ENCODE results near the gene DNAJA4. TPM values are rescaled to one million over a fixed set of nuclear protein-coding genes. Genes with fewer than 3 reads are reported as not detected.

Gene DNAJA4
- total RNA-seq, 1 donor from 2014 or later = 26.5 TPM

DNA sequence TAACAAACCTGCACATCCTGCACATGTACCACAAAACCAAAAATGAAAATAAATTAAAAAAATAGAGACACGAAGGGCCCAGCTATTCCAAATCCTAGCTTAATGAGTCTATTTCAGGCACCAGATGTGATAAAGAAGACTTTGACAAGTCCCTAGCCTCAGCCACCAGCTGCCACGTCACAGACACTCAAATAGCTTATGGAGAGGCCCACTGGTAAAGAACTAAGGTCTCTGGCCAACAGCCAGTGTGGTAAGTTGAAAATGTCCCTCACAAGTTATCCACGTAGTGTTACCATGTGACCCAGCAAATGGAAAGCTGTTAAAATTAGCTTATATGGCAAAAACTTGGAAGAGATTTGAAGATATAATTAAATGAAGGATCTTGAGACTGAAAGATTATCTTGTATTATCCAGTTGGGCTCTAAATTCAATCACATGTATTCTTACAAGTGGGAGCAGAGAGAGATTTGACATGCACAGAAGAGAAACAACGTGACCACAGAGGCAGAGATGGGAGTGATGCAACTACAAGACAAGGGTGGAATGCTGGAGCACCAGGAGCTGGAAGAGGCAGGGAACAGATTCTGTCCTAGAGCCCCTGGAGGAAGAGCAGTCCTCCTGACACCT lies 40.9 kb upstream of the DNAJA4 start:
- intact Hi-C loops (cut with DNase I) = no loop called here
- H3K4me3 ChIP-seq = no peak overlapping the region
- no peaks in the 10 kb centered on the region for H3K4me1 ChIP-seq
- H3K36me3 ChIP-seq = no peaks in the 10 kb centered on the region
- DNase-seq (ENCODE audit: extremely low spot score in 2 of 2) = no peak
- H3K27me3 ChIP-seq = no peaks in the 10 kb centered on the region
- TF ChIP-seq, protein P1, sequence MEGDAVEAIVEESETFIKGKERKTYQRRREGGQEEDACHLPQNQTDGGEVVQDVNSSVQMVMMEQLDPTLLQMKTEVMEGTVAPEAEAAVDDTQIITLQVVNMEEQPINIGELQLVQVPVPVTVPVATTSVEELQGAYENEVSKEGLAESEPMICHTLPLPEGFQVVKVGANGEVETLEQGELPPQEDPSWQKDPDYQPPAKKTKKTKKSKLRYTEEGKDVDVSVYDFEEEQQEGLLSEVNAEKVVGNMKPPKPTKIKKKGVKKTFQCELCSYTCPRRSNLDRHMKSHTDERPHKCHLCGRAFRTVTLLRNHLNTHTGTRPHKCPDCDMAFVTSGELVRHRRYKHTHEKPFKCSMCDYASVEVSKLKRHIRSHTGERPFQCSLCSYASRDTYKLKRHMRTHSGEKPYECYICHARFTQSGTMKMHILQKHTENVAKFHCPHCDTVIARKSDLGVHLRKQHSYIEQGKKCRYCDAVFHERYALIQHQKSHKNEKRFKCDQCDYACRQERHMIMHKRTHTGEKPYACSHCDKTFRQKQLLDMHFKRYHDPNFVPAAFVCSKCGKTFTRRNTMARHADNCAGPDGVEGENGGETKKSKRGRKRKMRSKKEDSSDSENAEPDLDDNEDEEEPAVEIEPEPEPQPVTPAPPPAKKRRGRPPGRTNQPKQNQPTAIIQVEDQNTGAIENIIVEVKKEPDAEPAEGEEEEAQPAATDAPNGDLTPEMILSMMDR (IDR thresholded peaks at IDR 0.05) = no peak
- TF ChIP-seq POLR2AphosphoS5 (IDR thresholded peaks at IDR 0.05; ENCODE audit: insufficient read depth in 1 of 2, low read depth in 1 of 2) = no peak
- TF ChIP-seq POLR2A (IDR thresholded peaks at IDR 0.05) = no peak
- no peaks in the 10 kb centered on the region for H3K9me3 ChIP-seq
- H3K27ac ChIP-seq = no peak overlapping the region

DNA sequence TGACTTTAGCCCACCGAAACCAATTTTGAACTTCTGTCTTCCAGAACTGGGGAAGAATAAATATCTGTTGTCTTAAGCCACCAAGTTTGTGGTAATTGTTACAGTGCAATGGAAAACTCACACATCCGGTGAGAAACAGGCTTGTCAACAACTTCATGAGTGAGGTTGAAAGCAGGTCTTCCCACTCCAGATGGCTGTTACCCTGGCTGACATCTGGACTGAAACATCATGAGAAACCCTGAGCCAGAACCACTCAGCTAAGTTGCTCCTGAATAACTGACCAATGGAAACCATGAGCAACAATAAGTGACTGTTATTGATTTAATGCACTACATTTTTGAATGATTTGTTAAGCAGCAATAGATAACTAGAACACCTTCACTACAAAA lies 40.3 kb upstream of the DNAJA4 start:
- H3K27ac ChIP-seq = no peak overlapping the region
- intact Hi-C loops (cut with DNase I) = no loop called here
- no peaks in the 10 kb centered on the region for H3K9me3 ChIP-seq

DNA sequence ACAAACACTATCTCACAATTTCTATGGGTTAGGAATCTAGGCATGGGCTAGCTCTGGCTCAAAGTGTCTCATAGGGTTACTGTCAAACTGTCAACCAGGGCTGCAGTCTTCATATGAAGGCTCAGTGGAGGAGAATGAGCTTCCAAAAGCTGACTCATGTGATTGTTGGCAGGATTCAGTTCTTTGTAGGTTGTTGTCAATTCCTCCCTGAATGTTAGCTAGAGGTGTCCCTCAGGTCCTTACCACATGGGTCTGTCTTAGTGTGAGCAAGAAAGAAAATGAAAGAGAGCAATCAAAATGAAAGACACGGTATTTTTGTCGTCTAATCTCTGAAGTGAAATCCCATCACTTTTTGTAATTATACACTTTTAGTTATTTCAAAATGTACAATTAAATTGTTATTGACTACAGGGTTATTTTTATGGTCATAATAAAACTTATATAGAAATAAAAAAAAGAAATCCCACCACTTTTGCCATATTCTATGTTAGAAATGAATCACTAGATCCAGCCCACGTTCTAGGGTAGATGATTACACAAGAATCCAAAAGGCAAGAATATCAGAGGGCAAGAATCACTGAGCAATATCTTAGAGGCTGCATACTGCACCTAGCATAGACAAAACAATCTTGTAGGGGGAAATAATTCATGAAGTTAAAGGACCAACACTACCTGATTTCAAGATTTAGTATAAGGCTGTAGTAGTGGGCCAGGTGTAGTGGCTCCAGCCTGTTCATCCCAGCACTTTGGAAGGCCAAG lies 38.4 kb upstream of the DNAJA4 start:
- H3K27ac ChIP-seq = no peak overlapping the region
- no peak for DNase-seq (ENCODE audit: extremely low spot score in 2 of 2)
- no peaks in the 10 kb centered on the region for H3K27me3 ChIP-seq
- no peaks in the 10 kb centered on the region for H3K4me1 ChIP-seq
- H3K36me3 ChIP-seq = no peaks in the 10 kb centered on the region
- TF ChIP-seq POLR2AphosphoS5 (IDR thresholded peaks at IDR 0.05; ENCODE audit: insufficient read depth in 1 of 2, low read depth in 1 of 2) (no peak), POLR2A (IDR thresholded peaks at IDR 0.05) (no peak)
- TF ChIP-seq, protein P1 (IDR thresholded peaks at IDR 0.05) = no peak
- H3K9me3 ChIP-seq = no peaks in the 10 kb centered on the region
- H3K4me3 ChIP-seq = no peak overlapping the region
- intact Hi-C loops (cut with DNase I) = no loop called here

More for the DNA sequence above, 40.3 kb upstream of the DNAJA4 start:
- no peak overlapping the region for H3K4me3 ChIP-seq
- no peaks in the 10 kb centered on the region for H3K4me1 ChIP-seq
- no peaks in the 10 kb centered on the region for H3K36me3 ChIP-seq
- no peak for DNase-seq (ENCODE audit: extremely low spot score in 2 of 2)
- no peaks in the 10 kb centered on the region for H3K27me3 ChIP-seq
- TF ChIP-seq, protein P1 (IDR thresholded peaks at IDR 0.05) = no peak
- TF ChIP-seq POLR2A (IDR thresholded peaks at IDR 0.05) = no peak
- TF ChIP-seq POLR2AphosphoS5 (IDR thresholded peaks at IDR 0.05; ENCODE audit: insufficient read depth in 1 of 2, low read depth in 1 of 2) = no peak

DNA sequence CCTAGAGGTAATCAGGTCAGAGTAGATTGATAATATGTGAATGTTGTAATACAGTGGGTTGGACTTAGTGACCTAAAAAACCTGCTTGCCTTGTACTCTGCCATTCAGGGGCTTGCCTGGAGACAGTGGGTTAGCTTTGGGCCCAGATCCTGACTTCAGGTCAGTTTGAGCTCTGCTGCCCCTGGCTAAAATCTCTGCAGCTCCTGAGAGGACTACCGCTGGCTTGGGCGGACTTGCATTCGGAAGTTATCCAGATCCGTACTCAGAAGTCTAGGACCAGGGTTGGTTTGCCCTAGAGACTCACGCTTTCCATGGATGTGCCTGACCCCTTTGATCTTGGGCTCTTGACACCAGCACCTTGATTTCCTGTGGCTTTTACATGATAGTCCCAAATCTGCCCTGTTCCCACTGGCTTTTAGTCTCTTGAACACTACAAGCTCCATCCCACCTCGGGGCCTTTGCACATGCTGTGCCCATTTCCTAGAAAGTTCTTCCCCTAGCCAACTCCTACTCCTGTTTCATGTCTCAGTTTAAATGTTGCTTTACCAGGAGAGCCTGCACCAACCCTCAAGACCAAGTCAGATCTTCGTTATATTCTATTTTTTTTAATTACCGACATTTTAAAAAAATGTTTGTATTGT lies 35.9 kb upstream of the DNAJA4 start:
- no peak for DNase-seq (ENCODE audit: extremely low spot score in 2 of 2)
- no peak overlapping the region for H3K4me3 ChIP-seq
- TF ChIP-seq, protein P1 (IDR thresholded peaks at IDR 0.05) = no peak
- TF ChIP-seq POLR2AphosphoS5 (IDR thresholded peaks at IDR 0.05; ENCODE audit: insufficient read depth in 1 of 2, low read depth in 1 of 2) = no peak
- TF ChIP-seq POLR2A (IDR thresholded peaks at IDR 0.05) = no peak
- no peaks in the 10 kb centered on the region for H3K9me3 ChIP-seq
- no peak overlapping the region for H3K27ac ChIP-seq
- no peaks in the 10 kb centered on the region for H3K36me3 ChIP-seq
- no peaks in the 10 kb centered on the region for H3K4me1 ChIP-seq
- intact Hi-C loops (cut with DNase I) = no loop called here
- H3K27me3 ChIP-seq = no peaks in the 10 kb centered on the region

Measured in vagina (tissue), 2 donors.